HG03378 (cell line): ENCODE measurements around the gene GARNL3.

Experiments
- ATAC-seq: cut with Tn5 transposase; IDR thresholded peaks from one replicate; pipeline ENCODE4 v1.9.1; 2021; ENCODE audit warnings: mild to moderate bottlenecking, moderate library complexity; ENCODE audit not compliant: unreplicated experiment

Gene GARNL3

DNA sequence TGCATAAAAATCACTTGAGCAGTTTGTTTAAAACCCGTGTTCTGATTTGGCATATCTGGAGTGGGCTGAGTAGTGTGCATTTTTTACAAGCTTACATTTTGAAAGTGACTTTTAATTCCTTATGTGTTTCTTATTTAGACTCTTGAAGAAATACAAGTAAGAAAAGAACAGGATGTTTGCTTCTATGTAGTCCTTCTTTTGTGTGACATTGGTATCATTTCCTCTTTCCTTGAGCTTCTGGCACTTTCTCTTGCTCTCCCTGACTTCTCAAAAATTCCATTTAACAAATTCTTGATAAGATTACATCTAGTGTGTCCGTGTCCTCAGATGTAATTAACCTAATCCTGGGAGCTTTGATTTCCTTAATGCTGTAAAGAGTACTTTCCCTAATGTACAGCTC, 12.5 kb downstream of the GARNL3 start:
- ATAC-seq, result no peak

DNA sequence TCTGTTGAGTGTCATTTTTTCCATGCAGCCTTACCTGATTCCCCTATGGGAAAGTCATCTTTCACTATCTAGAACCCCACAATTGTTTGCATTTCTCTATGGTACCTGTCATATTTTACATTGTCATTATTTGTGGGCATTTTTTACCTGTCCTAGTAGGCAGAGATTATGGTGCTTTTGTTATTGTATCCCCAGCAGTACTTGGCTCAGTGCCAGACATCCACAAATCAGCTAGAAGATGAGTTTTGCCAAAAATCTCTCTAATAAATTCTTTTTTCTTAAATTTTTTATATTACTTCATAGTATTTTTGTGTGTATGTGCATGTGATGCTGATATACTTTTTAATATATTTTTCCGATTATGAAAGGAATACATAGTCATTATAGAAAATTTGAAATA, 13.2 kb downstream of the GARNL3 start:
- ATAC-seq, result no peak

DNA sequence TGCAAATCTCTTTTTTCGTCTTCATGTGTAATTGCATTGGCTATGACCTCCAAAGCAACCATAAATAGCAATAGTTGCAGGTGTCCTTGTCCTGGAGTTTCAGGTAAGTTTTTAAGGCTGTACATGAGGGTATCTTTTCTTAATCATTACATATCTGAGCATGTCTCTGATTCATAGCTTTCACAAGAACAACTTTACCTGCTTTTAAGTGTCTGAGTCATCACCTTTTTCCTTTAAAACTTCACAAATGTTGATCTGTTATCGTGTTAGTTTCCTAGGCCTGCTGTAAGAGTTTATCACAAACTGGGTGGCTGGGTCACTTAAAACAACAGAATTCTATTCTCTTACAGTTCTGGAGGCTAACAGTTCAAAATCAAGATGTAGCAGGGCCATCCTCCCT, 13.8 kb downstream of the GARNL3 start:
- no peak for ATAC-seq

DNA sequence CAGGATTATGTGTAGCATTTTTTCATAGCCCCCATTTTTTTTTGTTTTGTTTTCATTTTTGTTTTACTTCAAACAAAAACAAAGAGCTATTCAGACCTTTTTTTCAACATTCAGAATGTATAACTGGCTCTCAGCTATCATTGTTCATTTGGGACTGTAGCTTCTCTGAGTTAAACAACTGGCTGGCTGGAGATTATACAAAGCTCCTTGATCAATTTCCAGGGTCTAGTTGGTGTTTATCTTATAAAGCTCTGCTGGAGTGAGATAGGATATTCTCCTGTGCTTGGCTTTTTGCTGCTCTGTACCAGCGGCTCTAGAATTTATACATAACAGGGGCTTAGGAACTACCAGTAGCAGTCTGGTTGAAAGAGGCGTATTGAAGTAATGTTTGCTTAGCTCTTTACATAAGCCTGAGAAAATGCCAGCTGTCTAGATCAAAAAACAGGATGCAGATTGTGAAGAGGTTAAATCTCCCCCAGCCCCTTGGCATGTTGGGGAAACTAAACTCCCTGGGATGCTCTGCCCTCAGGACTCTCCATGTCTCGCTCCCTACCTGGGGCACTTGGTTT, 15.2 kb downstream of the GARNL3 start:
- no peak for ATAC-seq

DNA sequence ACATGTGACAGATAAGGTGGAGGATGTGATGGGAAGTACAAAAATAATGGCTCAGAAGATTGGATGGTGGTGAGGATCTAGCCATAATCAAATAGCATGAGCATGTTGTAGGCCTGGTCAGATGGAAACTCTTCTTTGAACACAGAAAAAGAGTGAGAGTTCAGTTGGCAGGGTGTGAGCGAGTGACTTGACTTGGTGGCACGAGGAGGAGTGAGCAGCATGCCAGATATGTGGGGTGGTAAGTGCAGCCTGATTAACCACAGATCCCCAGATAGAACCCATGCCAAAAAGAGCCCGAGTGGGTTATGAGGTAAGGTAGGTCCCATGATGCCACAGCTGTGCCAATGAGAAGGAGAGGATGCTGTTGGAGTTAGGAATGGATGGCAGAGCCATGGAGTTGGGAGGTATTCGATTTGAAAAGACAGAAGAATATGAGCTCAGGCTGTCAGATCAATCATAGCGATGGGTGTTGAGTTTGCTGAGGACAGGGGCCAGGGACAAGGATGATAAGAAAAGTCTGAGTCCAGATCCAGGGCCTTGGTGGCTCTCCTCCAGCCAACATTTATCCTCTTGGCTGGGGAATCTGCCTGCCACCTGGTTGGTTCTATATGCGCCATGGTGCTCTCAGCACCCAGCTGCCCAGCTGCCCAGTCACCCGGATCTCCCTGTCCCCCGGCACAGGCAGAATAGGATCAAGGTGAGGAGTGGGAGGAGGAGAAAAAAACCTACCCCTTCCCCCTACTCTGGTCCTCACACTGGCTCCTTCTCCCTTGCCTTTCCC, 16.5 kb downstream of the GARNL3 start:
- no peak for ATAC-seq

DNA sequence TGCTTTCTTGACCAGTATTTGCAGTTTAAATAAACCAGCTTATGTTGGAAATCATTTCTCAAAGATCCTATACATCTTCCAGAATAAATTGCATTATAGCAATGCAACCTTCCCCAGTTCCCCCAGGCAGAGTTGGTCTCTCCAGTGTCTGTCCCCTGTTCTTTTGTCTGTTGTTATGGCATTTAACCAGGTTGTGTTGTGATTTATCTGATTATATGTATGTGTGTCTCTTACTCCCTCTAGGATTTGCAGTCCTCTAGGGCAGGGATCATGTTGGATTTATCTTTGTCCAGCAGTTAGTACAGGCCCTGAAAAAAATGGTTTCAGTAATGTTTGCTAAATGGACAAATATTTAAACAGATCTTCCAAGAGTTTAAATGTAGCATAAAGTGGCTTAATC, 17.3 kb downstream of the GARNL3 start:
- ATAC-seq, result no peak

DNA sequence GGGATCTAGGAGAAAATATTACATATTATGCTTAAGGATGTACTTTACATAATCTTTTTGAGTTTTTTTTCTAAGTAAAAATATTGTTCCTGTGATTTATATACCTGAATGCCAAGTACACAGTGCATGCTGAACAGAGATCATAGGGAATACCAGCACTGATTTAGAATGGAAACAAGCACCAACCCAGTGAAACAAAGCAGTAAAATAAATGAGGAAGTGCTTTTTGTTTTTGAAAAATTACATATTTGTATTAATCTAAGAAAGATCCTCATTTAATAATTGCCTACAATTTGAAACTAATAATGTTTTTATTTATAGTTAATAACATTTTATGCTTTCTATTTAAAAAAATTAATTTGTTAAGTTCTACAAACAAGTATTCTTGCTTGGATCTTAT, 18.0 kb downstream of the GARNL3 start:
- ATAC-seq, result no peak

DNA sequence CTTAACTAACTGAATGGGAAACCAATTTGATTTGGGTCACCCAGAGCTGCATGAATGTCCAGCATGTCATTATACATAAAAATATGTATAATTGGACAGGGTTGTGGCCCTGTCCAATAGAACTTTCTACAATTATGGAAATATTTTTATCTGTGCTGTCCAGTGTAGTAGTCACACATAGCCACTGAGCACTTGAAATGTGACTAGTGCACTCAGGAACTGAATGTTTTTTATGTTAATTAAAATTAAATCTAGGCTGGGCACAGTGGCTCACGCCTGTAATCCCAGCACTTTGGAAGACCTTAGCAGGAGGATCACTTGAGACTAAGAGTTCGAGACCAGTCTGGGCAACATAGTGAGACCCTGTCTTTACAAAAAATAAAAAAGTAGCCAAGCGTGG, 18.6 kb downstream of the GARNL3 start:
- no peak for ATAC-seq

DNA sequence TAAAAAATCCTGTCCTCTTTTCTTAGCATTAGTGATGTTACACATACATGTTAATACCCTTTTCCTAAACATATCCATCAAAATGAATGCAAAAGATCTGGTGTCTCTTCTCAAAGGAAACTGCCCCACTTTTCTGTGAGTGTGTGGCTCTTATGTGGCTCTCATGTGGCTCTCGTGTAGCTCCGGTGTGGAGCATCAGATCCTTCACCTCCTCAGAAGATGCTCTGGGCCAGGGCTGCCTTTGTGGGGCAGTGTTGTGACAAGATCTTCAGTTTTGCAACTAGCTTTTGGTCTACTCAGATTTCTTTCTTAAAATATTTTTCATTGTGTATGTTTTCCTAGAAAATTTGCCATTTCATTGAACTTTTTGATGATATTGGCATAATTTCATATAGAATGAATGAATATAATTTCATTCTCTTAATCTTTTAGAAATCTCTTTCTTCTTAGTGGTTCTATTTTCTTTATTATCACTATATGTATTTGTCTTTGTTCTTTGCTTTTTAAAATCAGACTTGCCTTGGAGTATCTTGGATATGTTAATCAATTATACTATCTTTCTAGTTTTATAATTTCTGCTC, 19.4 kb downstream of the GARNL3 start:
- no peak for ATAC-seq

DNA sequence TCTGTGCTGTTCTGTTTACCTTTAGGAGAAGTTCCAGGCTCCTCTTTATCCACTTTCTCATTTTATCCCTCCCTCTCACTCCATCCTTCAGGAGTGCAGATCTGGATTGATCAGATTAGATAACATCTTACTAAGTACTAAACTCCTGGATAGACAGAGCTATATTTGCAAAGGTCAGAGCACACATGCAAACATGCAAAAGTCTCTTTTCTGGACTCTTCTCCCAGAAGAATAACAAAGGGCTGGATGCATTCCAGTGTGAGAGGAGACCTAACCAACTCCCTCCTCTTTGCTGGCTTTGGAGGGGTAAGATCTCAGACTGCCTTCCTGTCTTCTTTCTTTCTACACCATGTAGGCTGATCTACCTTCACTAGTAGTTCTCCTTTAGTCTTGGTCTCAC, 21.4 kb downstream of the GARNL3 start:
- no peak for ATAC-seq

DNA sequence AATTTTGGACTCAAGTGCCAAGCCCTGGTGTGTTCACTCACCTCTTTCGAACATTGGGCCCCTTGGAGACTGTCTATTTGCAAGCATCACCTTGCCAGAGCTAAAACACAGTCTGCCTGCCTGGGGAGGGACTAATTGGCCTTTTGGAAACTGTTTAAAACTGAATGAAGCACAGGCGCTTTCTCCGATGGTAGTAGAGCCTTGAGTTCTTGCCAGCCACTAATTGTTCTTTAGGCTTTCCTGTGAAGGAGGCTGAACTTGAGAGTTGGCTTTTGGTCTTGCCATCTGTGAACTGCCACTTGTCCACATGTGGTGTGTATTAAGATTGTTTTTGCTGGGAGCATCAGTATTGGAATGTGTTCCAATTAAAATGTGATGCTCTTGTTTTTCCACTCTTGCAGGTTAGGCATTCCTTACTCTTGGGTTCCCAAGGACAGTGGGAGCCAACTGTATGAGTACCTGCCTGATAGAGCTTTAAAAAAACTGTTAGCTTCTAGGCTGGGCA, 26.0 kb downstream of the GARNL3 start:
- no peak for ATAC-seq

DNA sequence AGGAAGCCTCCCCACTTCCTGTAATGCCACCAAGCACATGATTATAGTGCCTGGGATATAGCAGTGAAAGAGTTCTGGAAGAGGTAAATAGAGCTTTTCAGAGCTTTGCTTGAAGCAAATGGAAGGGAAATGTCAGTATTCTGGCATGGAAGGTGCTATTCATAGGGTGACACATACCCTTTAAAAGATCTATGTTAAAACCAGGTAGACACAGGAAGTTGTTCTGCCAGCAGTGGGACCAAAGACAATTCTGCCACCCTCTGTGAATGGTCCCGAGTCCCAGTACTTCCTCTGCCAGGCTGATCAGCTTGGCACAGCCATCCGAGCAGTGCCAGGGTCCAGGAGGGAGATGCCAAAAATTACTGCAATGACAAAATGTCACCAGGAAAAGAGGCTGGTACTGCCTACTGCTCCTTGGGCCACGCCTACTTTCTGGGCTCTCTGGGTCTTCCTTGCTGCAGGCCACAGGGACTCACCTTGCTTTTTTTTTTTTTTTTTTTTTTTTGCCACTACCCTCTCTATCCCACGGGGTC, 26.7 kb downstream of the GARNL3 start:
- ATAC-seq, result no peak

DNA sequence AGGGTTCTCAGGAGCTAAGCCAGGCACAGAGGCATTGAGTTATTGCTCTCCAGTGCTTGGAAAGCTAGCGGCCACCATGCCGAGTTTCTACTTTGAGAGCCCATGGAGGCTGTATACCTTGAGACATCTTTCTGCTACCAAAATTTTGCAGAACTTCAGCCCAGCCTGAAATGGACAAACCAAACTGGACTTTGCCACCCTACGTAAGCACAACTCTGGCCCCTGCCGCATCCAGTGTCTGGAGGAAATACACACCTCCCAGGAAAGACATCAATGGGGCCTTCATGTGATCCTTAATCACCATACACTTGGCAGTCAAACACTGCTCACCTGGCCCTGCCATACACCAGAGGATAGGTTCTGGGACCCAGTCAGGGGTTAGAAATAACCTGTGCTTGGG, 27.8 kb downstream of the GARNL3 start:
- no peak for ATAC-seq

DNA sequence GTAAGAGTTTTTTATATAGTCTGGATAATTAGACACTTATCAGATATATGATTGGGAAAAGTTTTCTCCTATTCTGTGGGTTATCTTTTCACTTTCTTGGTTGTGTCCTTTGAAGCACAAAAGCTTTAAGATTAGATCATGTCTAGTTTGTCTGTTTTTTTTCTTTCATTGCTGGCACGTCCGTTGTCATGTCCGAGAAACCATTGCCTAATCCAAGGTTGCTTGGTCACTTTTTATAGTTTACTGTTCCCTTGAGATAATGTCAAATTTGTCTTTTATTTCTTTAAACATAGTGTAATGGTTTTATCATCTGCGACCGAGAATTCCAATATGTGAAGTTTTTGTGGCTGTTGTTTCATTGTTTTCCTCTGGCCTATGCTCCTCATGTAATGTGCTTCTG, 28.8 kb downstream of the GARNL3 start:
- no peak for ATAC-seq

DNA sequence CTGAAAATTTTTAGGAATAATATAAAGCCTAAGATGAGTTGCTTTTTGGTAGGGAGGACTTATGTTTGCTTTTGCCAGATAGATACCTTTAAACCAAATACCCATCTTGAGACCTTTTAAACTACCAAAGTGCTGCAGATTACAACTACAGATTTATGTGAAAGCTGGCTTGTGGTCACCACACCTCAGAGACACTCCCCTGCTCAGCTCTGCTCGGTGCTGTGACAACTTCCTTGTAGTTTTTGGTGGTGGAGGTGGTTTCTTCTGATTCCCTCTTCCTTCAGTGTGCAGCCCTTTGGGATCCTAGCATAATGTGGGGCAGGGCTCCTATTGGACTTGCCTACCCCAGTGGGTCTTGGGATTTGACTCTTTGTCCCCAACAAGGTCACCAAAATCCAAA, 29.2 kb downstream of the GARNL3 start:
- ATAC-seq, result no peak

DNA sequence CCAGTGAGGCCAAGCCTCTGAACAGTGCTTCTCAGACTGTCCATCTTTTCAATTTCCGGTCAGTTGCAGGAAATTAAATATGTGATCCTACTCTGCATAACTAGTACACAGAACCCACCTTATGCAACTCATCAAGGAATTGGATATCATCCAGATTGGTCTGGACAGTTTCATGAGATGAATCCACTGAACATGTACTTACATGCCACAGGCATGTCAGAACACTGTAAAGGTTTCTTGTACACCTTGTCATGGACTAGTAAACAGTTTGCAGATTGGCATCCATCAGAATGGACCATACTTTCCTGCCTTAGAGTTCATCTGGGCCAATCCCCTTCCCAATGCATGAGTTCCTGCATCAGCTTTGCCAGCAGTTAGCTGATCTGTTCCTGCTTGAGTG, 30.4 kb downstream of the GARNL3 start:
- ATAC-seq, result no peak

DNA sequence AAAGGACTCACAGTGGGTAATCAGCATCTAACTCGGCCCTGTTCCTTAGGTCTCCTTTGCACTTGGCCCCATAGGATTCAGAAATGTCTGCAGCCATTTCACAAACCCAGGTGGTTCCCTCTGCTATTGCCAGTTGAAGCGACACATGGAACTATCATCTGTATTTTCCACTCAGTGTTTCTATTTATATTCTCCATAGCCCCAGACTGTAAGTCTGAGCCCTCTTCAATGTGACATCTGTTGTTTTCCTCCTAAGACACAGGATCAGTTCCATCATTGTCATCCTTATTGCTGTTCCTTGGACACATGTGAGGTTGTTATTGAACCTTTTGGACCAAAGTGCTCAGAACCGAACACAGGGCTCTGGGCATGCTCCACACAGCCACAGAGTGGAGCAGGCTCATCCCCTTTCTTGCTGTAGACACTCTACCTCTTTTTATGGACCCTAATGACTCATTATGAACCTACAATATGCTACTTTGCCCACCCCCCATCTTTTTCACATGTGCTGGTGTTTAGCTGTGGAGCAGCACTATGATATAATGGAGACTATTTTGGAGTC, 36.4 kb downstream of the GARNL3 start:
- ATAC-seq, result no peak

DNA sequence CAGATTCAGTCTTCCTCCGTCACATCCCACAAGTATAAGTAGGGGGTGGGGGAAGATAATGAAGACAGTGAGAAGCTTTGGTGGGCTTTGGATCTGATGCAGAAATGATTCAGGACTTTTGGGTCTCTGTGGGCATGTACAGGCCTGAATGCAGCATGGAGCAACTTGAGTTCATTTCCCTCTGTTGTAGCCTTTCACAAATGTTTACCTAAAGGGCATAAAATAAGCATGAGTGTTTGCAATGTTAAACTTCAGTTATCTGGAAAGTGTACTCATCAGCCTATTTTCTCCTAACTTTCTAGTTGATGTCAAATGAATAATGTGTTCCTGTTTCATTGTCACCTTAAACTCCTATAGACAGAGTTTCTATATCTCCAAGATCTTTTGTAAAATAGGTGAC, 39.3 kb downstream of the GARNL3 start:
- ATAC-seq, result no peak

DNA sequence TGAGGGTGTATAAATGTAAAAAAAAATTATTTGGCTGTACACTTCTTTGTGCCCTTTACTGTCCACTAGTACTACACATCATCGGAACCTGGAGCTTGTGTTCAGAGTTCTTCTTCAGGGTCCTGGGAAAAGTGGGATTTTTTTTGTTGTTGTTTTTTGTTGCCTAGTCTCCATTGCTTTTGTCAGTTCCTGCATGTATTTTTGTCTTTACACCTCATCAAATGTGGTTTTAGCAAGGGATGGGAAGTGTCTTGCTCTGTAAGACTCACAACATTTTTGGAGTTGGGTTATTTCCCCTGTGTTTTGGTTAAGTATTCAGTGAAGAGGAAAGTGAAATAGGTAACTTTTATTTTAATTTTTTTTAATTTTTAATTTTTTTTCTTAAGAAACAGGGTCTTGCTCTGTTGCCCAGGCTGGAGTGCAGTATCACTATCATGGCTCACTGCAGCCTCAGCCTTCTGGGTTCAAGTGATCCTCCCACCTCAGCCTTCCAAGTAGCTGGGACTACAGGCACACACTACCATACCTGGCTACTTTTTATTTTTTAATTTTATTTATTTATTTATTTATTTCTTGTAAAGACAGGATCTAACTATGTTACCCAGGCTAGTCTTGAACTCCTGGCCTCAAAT, 40.7 kb downstream of the GARNL3 start:
- ATAC-seq, result no peak

DNA sequence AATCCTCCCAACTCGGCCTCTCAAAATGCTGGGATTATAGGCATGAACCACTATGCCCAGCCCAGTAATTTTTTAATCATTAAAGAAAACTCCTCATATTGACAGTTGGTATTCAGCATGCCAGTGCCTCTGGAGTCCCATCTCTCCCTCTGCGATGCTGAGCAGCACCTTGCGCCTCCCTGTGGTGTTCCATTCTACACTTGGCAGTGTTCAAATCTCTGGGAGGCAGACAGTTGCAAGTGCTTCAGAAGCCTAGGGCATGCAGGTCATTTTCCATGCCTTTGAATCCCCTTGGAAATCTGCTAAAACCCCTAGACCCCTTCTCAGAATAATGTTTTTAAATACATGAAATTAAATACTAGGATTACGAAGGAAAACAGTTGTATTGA, 41.3 kb downstream of the GARNL3 start:
- ATAC-seq, result no peak

DNA sequence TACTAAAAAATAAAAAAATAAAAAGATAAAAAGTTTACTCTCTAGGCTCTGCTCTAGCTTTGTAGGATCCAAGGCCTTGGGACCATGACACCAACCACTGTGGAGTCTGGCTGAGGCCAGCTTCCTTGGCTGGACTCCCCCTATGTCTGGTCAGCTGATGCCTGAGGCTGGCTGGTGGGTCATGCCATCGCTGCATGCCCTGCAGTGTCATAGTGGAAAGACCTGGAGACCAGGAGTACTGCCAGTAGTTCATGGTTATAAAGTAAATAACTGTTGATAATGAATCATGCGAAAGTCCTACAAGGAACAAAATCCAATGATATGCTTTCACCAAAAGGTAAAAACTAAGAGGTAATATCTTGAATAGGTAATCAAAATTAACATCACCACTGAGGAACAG, 43.2 kb downstream of the GARNL3 start:
- ATAC-seq, result no peak
